Measurements from ENCODE around the gene DISP2.

The DISP2 gene

GRCh38 chr15:40365624-40366456 lies 7.8 kb downstream of the DISP2 start:
- Histone ChIP-seq H3K27me3 (ENCODE audit: insufficient read depth, low read length, poor library complexity, severe bottlenecking) (no peaks in the 10 kb centered on the region), H2AFZ (ENCODE audit: low read length) (no peak overlapping the region), H3K36me3 (ENCODE audit: insufficient read depth, low read length) (no peaks in the 10 kb centered on the region), H3K9me2 (replicated peaks; ENCODE audit: low read depth, low read length) (no peaks in the 10 kb centered on the region), H3K4me2 (ENCODE audit: low read depth, low read length, poor library complexity, severe bottlenecking) (no peak overlapping the region), H3K9me3 (ENCODE audit: insufficient read depth, low read depth, low read length) (no peaks in the 10 kb centered on the region), H3K4me1 (ENCODE audit: insufficient read depth, low read length, poor library complexity, severe bottlenecking) (peaks cover 13% of the 10 kb centered on the region), H3K9ac (ENCODE audit: low read depth, low read length, poor library complexity, severe bottlenecking) (no peak overlapping the region), H4K20me1 (ENCODE audit: insufficient read depth, low read length, poor library complexity, severe bottlenecking) (no peaks in the 10 kb centered on the region), H3K79me2 (ENCODE audit: insufficient read depth, low read length) (no peaks in the 10 kb centered on the region), H3K4me3 (ENCODE audit: low read length, poor library complexity, severe bottlenecking) (no peak overlapping the region), H3F3A (ENCODE audit: low read depth) (no peaks in the 10 kb centered on the region)
- no peak for TF ChIP-seq CTCF (conservative IDR thresholded peaks at IDR 0.05; ENCODE audit: low read length)

- H3K4me2 ChIP-seq (ENCODE audit: low read depth, low read length, poor library complexity, severe bottlenecking) = peak overlapping the region; percentile 80
- peak overlapping the region; percentile 59 for H3K9ac ChIP-seq (ENCODE audit: low read depth, low read length, poor library complexity, severe bottlenecking)
- H3K4me1 ChIP-seq (ENCODE audit: insufficient read depth, low read length, poor library complexity, severe bottlenecking) = peaks cover 13% of the 10 kb centered on the region
- peak overlapping the region; percentile 68 for H3K4me3 ChIP-seq (ENCODE audit: low read length, poor library complexity, severe bottlenecking)
- no peak for TF ChIP-seq EZH2phosphoT487 (IDR thresholded peaks at IDR 0.05; ENCODE audit: borderline replicate concordance)
- TF ChIP-seq CTCF (conservative IDR thresholded peaks at IDR 0.05; ENCODE audit: low read length) = no peak
- no peaks in the 10 kb centered on the region for H3F3A ChIP-seq (ENCODE audit: low read depth)
- H3K9me2 ChIP-seq (replicated peaks; ENCODE audit: low read depth, low read length) = no peaks in the 10 kb centered on the region
- no peaks in the 10 kb centered on the region for H3K9me3 ChIP-seq (ENCODE audit: insufficient read depth, low read depth, low read length)
- H3K36me3 ChIP-seq (ENCODE audit: insufficient read depth, low read length) = no peaks in the 10 kb centered on the region
- no peaks in the 10 kb centered on the region for H4K20me1 ChIP-seq (ENCODE audit: insufficient read depth, low read length, poor library complexity, severe bottlenecking)
- no peaks in the 10 kb centered on the region for H3K27me3 ChIP-seq (ENCODE audit: insufficient read depth, low read length, poor library complexity, severe bottlenecking)
- no peaks in the 10 kb centered on the region for H3K79me2 ChIP-seq (ENCODE audit: insufficient read depth, low read length)
- H2AFZ ChIP-seq (ENCODE audit: low read length) = no peak overlapping the region
These were observed 8.7 kb downstream of the DISP2 start for GRCh38 chr15:40366457-40367370.

DNA sequence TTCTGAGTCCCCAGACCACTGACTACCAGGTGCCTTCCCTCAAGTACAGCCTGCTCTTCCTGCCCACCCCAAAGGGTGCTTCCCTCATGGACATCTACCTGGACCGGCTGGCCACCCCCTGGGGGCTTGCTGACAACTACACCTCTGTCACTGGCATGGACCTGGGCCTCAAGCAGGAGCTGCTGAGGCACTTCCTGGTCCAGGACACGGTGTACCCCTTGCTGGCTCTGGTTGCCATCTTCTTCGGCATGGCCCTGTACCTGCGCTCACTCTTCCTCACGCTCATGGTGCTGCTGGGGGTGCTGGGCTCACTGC lies 9.3 kb downstream of the DISP2 start:
- Histone ChIP-seq H3K27me3 (ENCODE audit: insufficient read depth, low read length, poor library complexity, severe bottlenecking) (no peaks in the 10 kb centered on the region), H4K20me1 (ENCODE audit: insufficient read depth, low read length, poor library complexity, severe bottlenecking) (no peaks in the 10 kb centered on the region), H3K4me2 (ENCODE audit: low read depth, low read length, poor library complexity, severe bottlenecking) (peak overlapping the region; percentile 80), H3K36me3 (ENCODE audit: insufficient read depth, low read length) (no peaks in the 10 kb centered on the region), H3K4me1 (ENCODE audit: insufficient read depth, low read length, poor library complexity, severe bottlenecking) (peaks cover 13% of the 10 kb centered on the region), H3K4me3 (ENCODE audit: low read length, poor library complexity, severe bottlenecking) (peak overlapping the region; percentile 68), H3K9me3 (ENCODE audit: insufficient read depth, low read depth, low read length) (no peaks in the 10 kb centered on the region), H3F3A (ENCODE audit: low read depth) (no peaks in the 10 kb centered on the region), H3K9ac (ENCODE audit: low read depth, low read length, poor library complexity, severe bottlenecking) (peak overlapping the region; percentile 59), H3K9me2 (replicated peaks; ENCODE audit: low read depth, low read length) (no peaks in the 10 kb centered on the region), H2AFZ (ENCODE audit: low read length) (peak overlapping the region; percentile 90), H3K79me2 (ENCODE audit: insufficient read depth, low read length) (no peaks in the 10 kb centered on the region)
- TF ChIP-seq CTCF (conservative IDR thresholded peaks at IDR 0.05; ENCODE audit: low read length) = no peak
- TF ChIP-seq EZH2phosphoT487 (IDR thresholded peaks at IDR 0.05; ENCODE audit: borderline replicate concordance) = no peak
